HepG2 (cell line): ENCODE measurements around the gene PRKACA. TPM values are rescaled to one million over a fixed set of nuclear protein-coding genes. Genes with fewer than 3 reads are reported as not detected.

ENCODE experiments used
- ASH2L ChIP-seq: fragments of 300-600, 200-600 bp; sonication (generic); IDR thresholded peaks from 2 replicates; pipeline ENCODE4 v1.7.0; 2017; ENCODE audit warnings: low read depth, mild to moderate bottlenecking, moderate library complexity, mixed read lengths, low read length; ENCODE audit not compliant: insufficient read length
- KDM5A ChIP-seq: fragments of 200-600 bp; sonication (generic); IDR thresholded peaks from 2 replicates; pipeline ENCODE4 v1.7.0; 2018; ENCODE audit warnings: antibody characterized with exemption, mild to moderate bottlenecking, low read length, borderline replicate concordance
- ZC3H13 ChIP-seq: sonication (generic); formaldehyde crosslinking; IDR thresholded peaks from 2 replicates; pipeline ENCODE4 v1.8.1; 2023; ENCODE audit warnings: mild to moderate bottlenecking, missing genetic modification reagents, moderate library complexity
- ZNF24 ChIP-seq: fragments of 450-650 bp; IDR thresholded peaks from 2 replicates; pipeline ENCODE4 v1.6.1; 2017; ENCODE audit warnings: antibody characterized with exemption, mild to moderate bottlenecking
- ZNF549 ChIP-seq: sonication (generic); formaldehyde crosslinking; IDR thresholded peaks from 2 replicates; pipeline ENCODE4 v1.5.0; 2020; ENCODE audit warnings: missing genetic modification reagents
- ZNF883 ChIP-seq: sonication (generic); formaldehyde crosslinking; IDR thresholded peaks from 2 replicates; pipeline ENCODE4 v1.5.1; 2020; ENCODE audit warnings: mild to moderate bottlenecking, missing genetic modification reagents; ENCODE audit errors: not compliant biosample characterization
- polyA plus RNA-seq, 8 experiments: library from polyadenylated mRNA; depleted of rRNA in 3 of 8; stranded (reverse) in 7 of 8; unstranded in 1 of 8; fragments of >200 nt; fragmentation: Illumina TruSeq in 4 of 8; extraction: Trizol in 4 of 8; gene quantifications; 2 replicates each; pipeline versions ENCODE4 v1.2.1 to v1.2.3, GENCODE V29; 2011 to 2016; ENCODE audit warnings: low read depth in 4 of 8, missing spikeins in 1 of 8, mixed read lengths in 1 of 8; ENCODE audit not compliant: insufficient read depth in 1 of 8
- total RNA-seq, 5 experiments: library from RNA; depleted of rRNA; stranded (reverse); fragments of >200 nt; fragmentation: Illumina TruSeq; extraction: Trizol; gene quantifications; 2 replicates each; pipeline ENCODE4 v1.2.3, GENCODE V29; 2016; ENCODE audit warnings: low read depth in 1 of 5
- TF ChIP-seq, protein P1 (sequence below): sonication (generic); formaldehyde crosslinking; IDR thresholded peaks from 2 replicates; pipeline ENCODE4 v1.9.0; 2022; ENCODE audit warnings: low read depth, missing genetic modification reagents
- TF ChIP-seq, protein P2 (sequence below): sonication (generic); formaldehyde crosslinking; IDR thresholded peaks from 2 replicates; pipeline ENCODE4 v1.4.0; 2020; ENCODE audit warnings: missing genetic modification reagents, borderline replicate concordance
- TF ChIP-seq, protein P3 (sequence below): sonication (generic); formaldehyde crosslinking; IDR thresholded peaks from 2 replicates; pipeline ENCODE4 v1.5.1; 2020; ENCODE audit warnings: mild to moderate bottlenecking, missing genetic modification reagents, moderate library complexity
- TF ChIP-seq, protein P4 (sequence below), 2 experiments: sonication (generic) in 1 of 2; formaldehyde crosslinking in 1 of 2; IDR thresholded peaks; 2 replicates each; pipeline versions ENCODE4 v1.4.0 to v1.6.1; 2018 to 2020; ENCODE audit warnings: missing genetic modification reagents in 2 of 2, borderline replicate concordance in 1 of 2, low read depth in 1 of 2, mild to moderate bottlenecking in 1 of 2, missing biosample characterization in 1 of 2
- TF ChIP-seq, protein P5 (sequence below): sonication (generic); formaldehyde crosslinking; IDR thresholded peaks from 2 replicates; pipeline ENCODE4 v1.8.0; 2022; ENCODE audit warnings: mild to moderate bottlenecking, missing genetic modification reagents; ENCODE audit not compliant: insufficient replicate concordance

PRKACA gene
- total and polyA plus RNA-seq, 2 of the 13 experiments (the other 11 are each of a cell fraction or from before 2014, with no cell fraction given), result 11.0 to 18.2 TPM

DNA sequence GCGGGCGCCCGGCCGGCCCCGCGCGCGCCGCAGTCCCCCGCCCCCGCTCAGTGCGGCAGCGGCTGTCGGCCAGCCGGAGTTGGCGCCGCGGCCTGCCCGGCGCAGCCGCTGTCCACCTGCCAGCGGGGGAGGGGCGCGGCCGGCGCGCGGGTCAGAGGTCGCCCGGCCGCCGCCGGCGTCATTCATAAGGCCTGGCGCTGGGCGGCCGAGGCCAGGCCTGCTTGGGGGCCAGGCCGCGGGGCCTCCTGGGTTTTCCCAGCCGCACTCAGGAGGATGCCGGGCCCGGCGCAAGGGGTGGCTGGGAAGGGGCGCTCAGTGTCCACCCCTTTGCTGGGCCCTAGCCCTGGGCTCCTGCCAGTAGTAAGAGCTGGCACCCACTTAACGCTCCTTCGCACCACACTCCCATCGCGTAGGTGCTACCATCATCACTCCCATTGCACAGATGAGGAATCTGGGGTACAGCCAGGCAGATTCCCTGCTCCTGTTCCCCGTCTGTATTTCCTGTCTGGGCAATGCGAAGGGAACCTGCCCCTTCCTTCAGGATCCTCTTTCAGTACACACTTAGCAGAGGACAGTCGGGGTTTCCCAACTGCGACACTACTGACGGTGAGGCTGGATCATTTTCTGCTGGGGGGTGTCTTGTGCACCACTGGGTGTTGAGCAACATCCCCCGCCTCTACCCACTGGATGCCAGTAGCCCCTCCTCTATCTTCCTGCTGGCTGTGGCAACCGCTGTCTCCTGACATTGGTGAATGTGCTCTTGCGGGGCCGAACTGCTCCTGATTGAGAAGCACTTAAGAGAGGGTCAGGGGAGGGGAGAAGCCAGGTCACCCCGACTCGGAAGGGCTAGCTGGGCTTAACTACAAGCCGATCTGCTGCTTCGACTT, 846 bp upstream of the PRKACA start (continued):
- TF ChIP-seq, protein P1, sequence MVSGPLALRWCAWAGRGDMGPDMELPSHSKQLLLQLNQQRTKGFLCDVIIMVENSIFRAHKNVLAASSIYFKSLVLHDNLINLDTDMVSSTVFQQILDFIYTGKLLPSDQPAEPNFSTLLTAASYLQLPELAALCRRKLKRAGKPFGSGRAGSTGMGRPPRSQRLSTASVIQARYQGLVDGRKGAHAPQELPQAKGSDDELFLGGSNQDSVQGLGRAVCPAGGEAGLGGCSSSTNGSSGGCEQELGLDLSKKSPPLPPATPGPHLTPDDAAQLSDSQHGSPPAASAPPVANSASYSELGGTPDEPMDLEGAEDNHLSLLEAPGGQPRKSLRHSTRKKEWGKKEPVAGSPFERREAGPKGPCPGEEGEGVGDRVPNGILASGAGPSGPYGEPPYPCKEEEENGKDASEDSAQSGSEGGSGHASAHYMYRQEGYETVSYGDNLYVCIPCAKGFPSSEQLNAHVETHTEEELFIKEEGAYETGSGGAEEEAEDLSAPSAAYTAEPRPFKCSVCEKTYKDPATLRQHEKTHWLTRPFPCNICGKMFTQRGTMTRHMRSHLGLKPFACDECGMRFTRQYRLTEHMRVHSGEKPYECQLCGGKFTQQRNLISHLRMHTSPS (CRISPR knock-in tag), result peak; percentile 78; the same call in 1 of the 2 replicates
- TF ChIP-seq, protein P2, sequence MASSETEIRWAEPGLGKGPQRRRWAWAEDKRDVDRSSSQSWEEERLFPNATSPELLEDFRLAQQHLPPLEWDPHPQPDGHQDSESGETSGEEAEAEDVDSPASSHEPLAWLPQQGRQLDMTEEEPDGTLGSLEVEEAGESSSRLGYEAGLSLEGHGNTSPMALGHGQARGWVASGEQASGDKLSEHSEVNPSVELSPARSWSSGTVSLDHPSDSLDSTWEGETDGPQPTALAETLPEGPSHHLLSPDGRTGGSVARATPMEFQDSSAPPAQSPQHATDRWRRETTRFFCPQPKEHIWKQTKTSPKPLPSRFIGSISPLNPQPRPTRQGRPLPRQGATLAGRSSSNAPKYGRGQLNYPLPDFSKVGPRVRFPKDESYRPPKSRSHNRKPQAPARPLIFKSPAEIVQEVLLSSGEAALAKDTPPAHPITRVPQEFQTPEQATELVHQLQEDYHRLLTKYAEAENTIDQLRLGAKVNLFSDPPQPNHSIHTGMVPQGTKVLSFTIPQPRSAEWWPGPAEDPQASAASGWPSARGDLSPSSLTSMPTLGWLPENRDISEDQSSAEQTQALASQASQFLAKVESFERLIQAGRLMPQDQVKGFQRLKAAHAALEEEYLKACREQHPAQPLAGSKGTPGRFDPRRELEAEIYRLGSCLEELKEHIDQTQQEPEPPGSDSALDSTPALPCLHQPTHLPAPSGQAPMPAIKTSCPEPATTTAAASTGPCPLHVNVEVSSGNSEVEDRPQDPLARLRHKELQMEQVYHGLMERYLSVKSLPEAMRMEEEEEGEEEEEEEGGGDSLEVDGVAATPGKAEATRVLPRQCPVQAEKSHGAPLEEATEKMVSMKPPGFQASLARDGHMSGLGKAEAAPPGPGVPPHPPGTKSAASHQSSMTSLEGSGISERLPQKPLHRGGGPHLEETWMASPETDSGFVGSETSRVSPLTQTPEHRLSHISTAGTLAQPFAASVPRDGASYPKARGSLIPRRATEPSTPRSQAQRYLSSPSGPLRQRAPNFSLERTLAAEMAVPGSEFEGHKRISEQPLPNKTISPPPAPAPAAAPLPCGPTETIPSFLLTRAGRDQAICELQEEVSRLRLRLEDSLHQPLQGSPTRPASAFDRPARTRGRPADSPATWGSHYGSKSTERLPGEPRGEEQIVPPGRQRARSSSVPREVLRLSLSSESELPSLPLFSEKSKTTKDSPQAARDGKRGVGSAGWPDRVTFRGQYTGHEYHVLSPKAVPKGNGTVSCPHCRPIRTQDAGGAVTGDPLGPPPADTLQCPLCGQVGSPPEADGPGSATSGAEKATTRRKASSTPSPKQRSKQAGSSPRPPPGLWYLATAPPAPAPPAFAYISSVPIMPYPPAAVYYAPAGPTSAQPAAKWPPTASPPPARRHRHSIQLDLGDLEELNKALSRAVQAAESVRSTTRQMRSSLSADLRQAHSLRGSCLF (CRISPR knock-in tag), result no peak
- TF ChIP-seq ZNF549, result no peak
- peak; percentile 56 for TF ChIP-seq ZNF883
- TF ChIP-seq KDM5A, result peak; percentile 39; the same call in 1 of the 2 replicates
- TF ChIP-seq, protein P3, sequence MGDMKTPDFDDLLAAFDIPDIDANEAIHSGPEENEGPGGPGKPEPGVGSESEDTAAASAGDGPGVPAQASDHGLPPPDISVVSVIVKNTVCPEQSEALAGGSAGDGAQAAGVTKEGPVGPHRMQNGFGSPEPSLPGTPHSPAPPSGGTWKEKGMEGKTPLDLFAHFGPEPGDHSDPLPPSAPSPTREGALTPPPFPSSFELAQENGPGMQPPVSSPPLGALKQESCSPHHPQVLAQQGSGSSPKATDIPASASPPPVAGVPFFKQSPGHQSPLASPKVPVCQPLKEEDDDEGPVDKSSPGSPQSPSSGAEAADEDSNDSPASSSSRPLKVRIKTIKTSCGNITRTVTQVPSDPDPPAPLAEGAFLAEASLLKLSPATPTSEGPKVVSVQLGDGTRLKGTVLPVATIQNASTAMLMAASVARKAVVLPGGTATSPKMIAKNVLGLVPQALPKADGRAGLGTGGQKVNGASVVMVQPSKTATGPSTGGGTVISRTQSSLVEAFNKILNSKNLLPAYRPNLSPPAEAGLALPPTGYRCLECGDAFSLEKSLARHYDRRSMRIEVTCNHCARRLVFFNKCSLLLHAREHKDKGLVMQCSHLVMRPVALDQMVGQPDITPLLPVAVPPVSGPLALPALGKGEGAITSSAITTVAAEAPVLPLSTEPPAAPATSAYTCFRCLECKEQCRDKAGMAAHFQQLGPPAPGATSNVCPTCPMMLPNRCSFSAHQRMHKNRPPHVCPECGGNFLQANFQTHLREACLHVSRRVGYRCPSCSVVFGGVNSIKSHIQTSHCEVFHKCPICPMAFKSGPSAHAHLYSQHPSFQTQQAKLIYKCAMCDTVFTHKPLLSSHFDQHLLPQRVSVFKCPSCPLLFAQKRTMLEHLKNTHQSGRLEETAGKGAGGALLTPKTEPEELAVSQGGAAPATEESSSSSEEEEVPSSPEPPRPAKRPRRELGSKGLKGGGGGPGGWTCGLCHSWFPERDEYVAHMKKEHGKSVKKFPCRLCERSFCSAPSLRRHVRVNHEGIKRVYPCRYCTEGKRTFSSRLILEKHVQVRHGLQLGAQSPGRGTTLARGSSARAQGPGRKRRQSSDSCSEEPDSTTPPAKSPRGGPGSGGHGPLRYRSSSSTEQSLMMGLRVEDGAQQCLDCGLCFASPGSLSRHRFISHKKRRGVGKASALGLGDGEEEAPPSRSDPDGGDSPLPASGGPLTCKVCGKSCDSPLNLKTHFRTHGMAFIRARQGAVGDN (CRISPR knock-in tag), result peak; percentile 90
- TF ChIP-seq, protein P4, sequence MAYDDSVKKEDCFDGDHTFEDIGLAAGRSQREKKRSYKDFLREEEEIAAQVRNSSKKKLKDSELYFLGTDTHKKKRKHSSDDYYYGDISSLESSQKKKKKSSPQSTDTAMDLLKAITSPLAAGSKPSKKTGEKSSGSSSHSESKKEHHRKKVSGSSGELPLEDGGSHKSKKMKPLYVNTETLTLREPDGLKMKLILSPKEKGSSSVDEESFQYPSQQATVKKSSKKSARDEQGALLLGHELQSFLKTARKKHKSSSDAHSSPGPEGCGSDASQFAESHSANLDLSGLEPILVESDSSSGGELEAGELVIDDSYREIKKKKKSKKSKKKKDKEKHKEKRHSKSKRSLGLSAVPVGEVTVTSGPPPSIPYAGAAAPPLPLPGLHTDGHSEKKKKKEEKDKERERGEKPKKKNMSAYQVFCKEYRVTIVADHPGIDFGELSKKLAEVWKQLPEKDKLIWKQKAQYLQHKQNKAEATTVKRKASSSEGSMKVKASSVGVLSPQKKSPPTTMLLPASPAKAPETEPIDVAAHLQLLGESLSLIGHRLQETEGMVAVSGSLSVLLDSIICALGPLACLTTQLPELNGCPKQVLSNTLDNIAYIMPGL (CRISPR knock-in tag; IDR thresholded peaks at IDR 0.05; ENCODE audit: borderline replicate concordance in 1 of 2, low read depth in 1 of 2), result peak; percentile 39 to 53; a peak in 3 of 4 replicates
- TF ChIP-seq, protein P5, sequence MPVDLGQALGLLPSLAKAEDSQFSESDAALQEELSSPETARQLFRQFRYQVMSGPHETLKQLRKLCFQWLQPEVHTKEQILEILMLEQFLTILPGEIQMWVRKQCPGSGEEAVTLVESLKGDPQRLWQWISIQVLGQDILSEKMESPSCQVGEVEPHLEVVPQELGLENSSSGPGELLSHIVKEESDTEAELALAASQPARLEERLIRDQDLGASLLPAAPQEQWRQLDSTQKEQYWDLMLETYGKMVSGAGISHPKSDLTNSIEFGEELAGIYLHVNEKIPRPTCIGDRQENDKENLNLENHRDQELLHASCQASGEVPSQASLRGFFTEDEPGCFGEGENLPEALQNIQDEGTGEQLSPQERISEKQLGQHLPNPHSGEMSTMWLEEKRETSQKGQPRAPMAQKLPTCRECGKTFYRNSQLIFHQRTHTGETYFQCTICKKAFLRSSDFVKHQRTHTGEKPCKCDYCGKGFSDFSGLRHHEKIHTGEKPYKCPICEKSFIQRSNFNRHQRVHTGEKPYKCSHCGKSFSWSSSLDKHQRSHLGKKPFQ (CRISPR knock-in tag), result peak; percentile 46
- 0 out of 2 replicates have a peak, but pooled peaks have one; percentile 14 for TF ChIP-seq ZNF24
- peak; percentile 53 for TF ChIP-seq ASH2L
- peak; percentile 58; the same call in 1 of the 2 replicates for TF ChIP-seq ZC3H13 (CRISPR knock-in tag)
